Stimulated activated naive B cell treated with anti-CD40 and anti-IgM and Interleukin-4, amounts not matched to agents 10 μg/mL and 1 μg/mL and 100 μg/mL, for 72 hours (primary cell): ENCODE data around the gene CCS.

Experiments used
- ATAC-seq, 2 donors: fragments of 150-1000 bp; cut with Tn5 transposase; replicated peaks; 2 replicates each; pipeline ENCODE4 v1.10.0; 2021; ENCODE audit warnings: moderate library complexity in 1 of 2
- DNase-seq: peaks from one replicate; pipeline ENCODE4 v3.0.0; 2021
- H3K27ac Mint-ChIP-seq: one replicate; pipeline ENCODE4 v1.8.0; 2022; ENCODE audit warnings: mild to moderate bottlenecking, mixed read lengths
- H3K27me3 Mint-ChIP-seq, 2 donors: one replicate each; pipeline ENCODE4 v1.8.0; 2022; ENCODE audit warnings: mixed read lengths in 2 of 2
- H3K36me3 Mint-ChIP-seq, 2 donors: one replicate each; pipeline ENCODE4 v1.8.0; 2022; ENCODE audit warnings: mixed read lengths in 2 of 2, mild to moderate bottlenecking in 1 of 2
- H3K4me1 Mint-ChIP-seq, 2 donors: one replicate each; pipeline ENCODE4 v1.8.0; 2022; ENCODE audit warnings: mixed read lengths in 2 of 2, mild to moderate bottlenecking in 1 of 2
- H3K4me3 Mint-ChIP-seq, 2 donors: one replicate each; pipeline ENCODE4 v1.8.0; 2022; ENCODE audit warnings: mild to moderate bottlenecking in 2 of 2, mixed read lengths in 2 of 2, moderate library complexity in 1 of 2
- H3K9me3 Mint-ChIP-seq, 2 donors: one replicate each; pipeline ENCODE4 v1.8.0; 2022; ENCODE audit warnings: mixed read lengths in 2 of 2, mild to moderate bottlenecking in 1 of 2

The CCS gene

DNA sequence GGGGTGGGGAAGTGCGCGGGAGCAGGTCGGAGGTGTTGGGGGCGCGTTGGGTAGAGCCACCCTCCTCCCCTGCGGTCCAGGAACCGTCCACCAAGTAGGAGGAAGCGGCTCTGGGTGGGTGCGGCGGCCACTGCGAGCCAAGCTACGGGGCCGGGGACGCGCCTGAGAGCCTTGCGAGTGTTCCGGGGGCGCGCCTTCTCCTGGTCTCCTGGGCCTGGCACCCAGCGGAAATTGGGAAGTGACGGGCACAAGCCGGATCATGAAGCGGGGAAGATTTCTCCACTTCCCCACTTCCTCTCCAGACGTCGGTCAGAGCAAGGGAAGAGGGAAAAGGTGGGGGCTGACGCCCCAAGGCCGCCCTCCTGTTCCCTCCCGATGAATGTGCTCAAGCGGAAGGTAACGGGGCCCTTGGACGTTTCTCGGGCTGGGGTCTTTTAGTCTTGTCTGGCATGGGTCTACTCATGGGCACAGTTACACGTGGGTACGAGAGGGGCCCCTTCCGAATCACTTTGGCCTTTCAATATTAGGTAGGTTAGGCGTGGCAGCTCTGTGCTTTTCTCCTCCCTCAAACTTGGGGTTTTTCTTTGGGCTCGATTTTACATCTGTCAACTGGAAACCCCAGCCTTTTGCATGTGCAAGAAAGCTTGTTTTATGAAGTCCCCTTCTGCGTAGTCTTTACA, 24.3 kb downstream of the CCS start:
- Mint-ChIP-seq H3K9me3 (no peaks in the 10 kb centered on the region), H3K36me3 (peaks cover 34 to 51% of the 10 kb centered on the region in 2 donors), H3K4me1 (peaks cover 24 to 56% of the 10 kb centered on the region in 2 donors), H3K4me3 (peak overlapping the region; percentile 89 to 96), H3K27me3 (no peaks in the 10 kb centered on the region), H3K27ac (peak overlapping the region; percentile 99)
- ATAC-seq (no peak), DNase-seq (no peak)

DNA sequence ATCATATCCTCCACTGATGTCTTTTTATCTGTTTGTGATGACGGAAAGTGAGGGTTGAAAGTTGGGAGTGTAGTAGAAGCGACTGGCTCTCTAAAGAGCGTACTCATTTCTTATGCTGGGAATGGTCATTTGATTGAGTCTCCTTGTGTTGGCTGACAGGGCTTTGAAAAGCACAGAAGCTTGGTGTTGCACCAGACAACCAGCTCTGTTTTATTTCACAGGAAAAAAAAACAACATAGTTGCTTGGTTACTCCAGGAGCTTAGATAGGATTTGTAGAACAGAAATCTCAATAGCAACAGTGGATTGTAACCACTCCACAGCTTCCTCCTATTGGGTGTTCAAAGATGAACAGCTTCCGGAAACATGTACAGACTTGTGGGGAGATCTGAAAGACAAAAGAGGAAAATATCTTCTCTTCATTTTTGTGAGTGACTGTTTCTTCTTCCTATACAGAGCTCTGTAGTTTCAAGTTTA, 26.1 kb downstream of the CCS start:
- ATAC-seq (no peak), DNase-seq (no peak)
- H3K27me3 Mint-ChIP-seq, result no peaks in the 10 kb centered on the region
- H3K4me1 Mint-ChIP-seq, result peaks cover 34 to 66% of the 10 kb centered on the region in 2 donors
- H3K9me3 Mint-ChIP-seq, result no peaks in the 10 kb centered on the region
- H3K36me3 Mint-ChIP-seq, result peaks cover 47 to 67% of the 10 kb centered on the region in 2 donors
- H3K4me3 Mint-ChIP-seq, result peak overlapping the region; percentile 89 to 96
- H3K27ac Mint-ChIP-seq, result peak overlapping the region; percentile 99

DNA sequence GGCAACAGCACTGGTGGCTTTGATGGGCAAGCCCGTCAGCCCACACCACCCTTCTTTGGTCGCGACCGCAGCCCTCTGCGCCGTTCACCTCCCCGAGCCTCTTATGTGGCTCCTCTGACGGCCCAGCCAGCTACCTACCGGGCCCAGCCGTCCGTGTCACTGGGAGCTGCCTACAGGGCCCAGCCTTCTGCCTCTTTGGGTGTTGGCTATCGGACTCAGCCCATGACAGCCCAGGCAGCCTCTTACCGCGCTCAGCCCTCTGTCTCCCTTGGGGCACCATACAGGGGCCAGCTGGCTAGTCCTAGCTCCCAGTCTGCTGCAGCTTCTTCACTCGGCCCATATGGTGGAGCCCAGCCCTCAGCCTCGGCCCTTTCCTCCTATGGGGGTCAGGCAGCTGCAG, 31.5 kb downstream of the CCS start:
- Mint-ChIP-seq H3K4me3 (no peak overlapping the region), H3K27ac (no peak overlapping the region), H3K36me3 (peaks cover 39 to 76% of the 10 kb centered on the region in 2 donors), H3K27me3 (no peaks in the 10 kb centered on the region), H3K9me3 (no peaks in the 10 kb centered on the region), H3K4me1 (peaks cover 37 to 76% of the 10 kb centered on the region in 2 donors)
- DNase-seq (no peak), ATAC-seq (no peak)

DNA sequence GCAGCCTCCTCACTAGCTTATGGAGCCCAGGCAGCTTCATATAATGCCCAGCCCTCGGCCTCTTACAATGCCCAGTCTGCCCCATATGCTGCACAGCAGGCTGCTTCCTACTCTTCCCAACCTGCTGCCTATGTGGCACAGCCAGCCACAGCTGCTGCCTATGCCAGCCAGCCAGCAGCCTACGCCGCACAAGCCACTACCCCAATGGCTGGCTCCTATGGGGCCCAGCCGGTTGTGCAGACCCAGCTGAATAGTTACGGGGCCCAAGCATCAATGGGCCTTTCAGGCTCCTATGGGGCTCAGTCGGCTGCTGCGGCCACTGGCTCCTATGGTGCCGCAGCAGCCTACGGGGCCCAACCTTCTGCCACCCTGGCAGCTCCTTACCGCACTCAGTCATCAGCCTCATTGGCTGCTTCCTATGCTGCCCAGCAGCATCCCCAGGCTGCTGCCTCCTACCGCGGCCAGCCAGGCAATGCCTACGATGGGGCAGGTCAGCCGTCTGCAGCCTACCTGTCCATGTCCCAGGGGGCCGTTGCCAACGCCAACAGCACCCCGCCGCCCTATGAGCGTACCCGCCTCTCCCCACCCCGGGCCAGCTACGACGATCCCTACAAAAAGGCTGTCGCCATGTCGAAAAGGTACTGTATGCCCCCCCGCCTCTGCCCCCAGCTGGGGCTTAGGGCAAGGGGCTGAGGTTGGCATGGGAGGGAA, 32.2 kb downstream of the CCS start:
- ATAC-seq (no peak), DNase-seq (no peak)
- H3K27ac Mint-ChIP-seq, result no peak overlapping the region
- H3K4me1 Mint-ChIP-seq, result peaks cover 37 to 76% of the 10 kb centered on the region in 2 donors
- H3K36me3 Mint-ChIP-seq, result peaks cover 43 to 78% of the 10 kb centered on the region in 2 donors
- H3K27me3 Mint-ChIP-seq, result no peaks in the 10 kb centered on the region
- no peak overlapping the region for H3K4me3 Mint-ChIP-seq
- H3K9me3 Mint-ChIP-seq, result no peaks in the 10 kb centered on the region

DNA sequence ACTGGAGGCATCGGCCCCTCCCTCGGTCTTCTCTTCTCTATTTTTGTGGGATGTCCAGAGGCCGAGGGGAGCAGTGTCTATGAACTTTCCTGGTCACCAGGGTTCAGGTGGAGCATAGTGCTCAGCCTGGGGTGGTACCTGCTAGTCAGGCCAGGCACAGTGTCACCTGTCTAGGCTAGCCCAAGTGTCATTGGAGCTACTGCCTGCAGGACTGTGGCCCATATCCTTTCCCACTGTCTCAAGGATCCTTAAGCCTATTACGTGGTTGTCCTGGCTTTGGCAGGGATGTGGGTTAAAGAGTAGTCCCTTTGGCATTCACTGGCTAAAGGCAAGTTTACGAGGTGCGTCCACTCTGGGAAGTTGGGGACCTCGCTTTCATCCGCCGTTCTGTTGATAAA, 32.8 kb downstream of the CCS start:
- ATAC-seq, result no peak
- Mint-ChIP-seq H3K4me1 (peaks cover 37 to 78% of the 10 kb centered on the region in 2 donors), H3K9me3 (no peaks in the 10 kb centered on the region), H3K27me3 (no peaks in the 10 kb centered on the region), H3K27ac (no peak overlapping the region), H3K36me3 (peaks cover 46 to 78% of the 10 kb centered on the region in 2 donors), H3K4me3 (no peak overlapping the region)
- no peak for DNase-seq

DNA sequence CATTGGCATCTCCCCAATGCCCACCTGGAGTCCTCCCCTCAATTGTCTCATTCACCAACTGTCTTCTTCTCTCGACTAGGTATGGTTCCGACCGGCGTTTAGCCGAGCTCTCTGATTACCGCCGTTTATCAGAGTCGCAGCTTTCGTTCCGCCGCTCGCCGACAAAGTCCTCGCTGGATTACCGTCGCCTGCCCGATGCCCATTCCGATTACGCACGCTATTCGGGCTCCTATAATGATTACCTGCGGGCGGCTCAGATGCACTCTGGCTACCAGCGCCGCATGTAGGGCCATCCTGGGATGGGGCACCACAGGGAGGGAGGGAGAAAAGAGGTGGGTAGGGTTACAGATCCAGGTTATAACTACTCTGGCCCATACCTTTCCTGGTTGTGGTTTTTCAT, 33.4 kb downstream of the CCS start:
- Mint-ChIP-seq H3K9me3 (no peaks in the 10 kb centered on the region), H3K4me3 (no peak overlapping the region), H3K27me3 (no peaks in the 10 kb centered on the region), H3K4me1 (peaks cover 37 to 80% of the 10 kb centered on the region in 2 donors), H3K36me3 (peaks cover 48 to 80% of the 10 kb centered on the region in 2 donors), H3K27ac (peak overlapping the region; percentile 59)
- DNase-seq (no peak), ATAC-seq (no peak)

DNA sequence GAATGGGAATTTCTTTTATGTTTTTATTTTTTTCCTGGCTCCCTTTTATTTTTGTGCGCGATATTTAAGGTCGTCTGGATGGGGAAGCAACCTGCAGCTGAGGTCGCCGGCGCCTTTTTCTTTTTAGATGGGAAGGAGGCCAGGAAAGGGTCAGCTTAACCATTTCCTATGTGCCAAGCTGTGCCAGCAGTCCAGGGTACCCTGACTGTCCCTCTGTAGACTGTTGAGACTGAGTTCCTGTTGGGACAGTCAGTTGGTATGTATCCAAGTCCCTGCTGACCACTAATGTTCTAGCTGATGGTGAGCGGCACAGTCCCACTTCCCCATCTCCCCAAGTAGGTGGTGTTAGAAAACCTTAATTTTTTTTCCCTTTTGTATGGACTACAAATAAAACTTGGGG, 33.9 kb downstream of the CCS start:
- Mint-ChIP-seq H3K4me1 (peaks cover 37 to 81% of the 10 kb centered on the region in 2 donors), H3K36me3 (peaks cover 51 to 81% of the 10 kb centered on the region in 2 donors), H3K27ac (peak overlapping the region; percentile 37)

DNA sequence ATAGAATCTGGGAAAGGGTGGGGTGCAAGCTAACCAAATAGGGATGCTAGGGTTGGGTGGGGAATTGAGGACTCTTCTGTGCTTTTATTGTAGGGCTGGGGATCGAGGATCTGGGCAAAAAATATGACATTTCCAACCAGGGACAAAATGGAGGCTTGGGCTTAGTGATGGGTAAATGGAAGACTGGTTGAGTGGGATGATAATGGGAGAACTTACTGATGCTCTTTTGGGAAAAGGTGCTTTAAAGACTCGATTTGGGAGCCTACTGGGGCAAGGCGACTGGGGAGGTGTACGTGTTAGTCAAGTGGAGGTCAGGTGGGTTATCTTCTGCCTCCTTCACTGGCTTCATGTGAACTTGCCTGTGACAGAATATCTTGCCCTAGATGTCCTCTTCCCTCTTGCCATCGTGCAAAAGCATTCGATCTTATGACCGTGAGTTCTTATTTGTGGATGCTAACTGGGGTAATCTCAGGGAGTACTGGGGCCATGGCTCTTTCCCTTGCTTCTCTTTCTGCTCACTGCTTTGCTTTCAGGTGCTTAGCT, 35.1 kb downstream of the CCS start:
- Mint-ChIP-seq H3K4me1 (peaks cover 34 to 75% of the 10 kb centered on the region in 2 donors), H3K36me3 (peaks cover 49 to 77% of the 10 kb centered on the region in 2 donors), H3K9me3 (no peaks in the 10 kb centered on the region), H3K27ac (peak overlapping the region; percentile 37), H3K27me3 (no peaks in the 10 kb centered on the region), H3K4me3 (no peak overlapping the region)
- DNase-seq (no peak), ATAC-seq (no peak)

More for the DNA sequence above, 33.9 kb downstream of the CCS start:
- no peaks in the 10 kb centered on the region for H3K27me3 Mint-ChIP-seq
- no peak for ATAC-seq
- no peak for DNase-seq
- H3K4me3 Mint-ChIP-seq, result no peak overlapping the region
- H3K9me3 Mint-ChIP-seq, result no peaks in the 10 kb centered on the region

DNA sequence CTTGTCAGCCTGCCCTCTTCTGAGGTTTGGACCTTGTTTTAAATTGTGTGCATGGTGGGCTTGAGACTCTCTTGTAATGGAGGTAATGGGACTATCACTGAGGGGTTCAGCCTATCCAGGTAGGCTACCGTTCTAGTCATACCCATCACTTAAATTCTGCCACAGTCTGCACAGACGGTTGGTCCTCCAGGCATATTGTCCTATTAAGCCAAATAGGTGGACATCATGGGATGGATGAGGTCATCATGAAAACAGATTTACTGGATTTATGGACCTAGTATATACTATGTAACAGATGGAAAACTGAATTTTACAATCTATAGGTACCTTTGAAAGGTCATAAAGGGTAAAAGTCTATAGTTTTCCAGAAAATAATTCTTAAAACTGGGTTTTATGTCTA, 36.4 kb downstream of the CCS start:
- Mint-ChIP-seq H3K4me1 (peaks cover 24 to 67% of the 10 kb centered on the region in 2 donors), H3K27ac (peak overlapping the region; percentile 65), H3K4me3 (no peak overlapping the region), H3K36me3 (peaks cover 42 to 69% of the 10 kb centered on the region in 2 donors), H3K27me3 (no peaks in the 10 kb centered on the region), H3K9me3 (no peaks in the 10 kb centered on the region)
- ATAC-seq (no peak), DNase-seq (no peak)

DNA sequence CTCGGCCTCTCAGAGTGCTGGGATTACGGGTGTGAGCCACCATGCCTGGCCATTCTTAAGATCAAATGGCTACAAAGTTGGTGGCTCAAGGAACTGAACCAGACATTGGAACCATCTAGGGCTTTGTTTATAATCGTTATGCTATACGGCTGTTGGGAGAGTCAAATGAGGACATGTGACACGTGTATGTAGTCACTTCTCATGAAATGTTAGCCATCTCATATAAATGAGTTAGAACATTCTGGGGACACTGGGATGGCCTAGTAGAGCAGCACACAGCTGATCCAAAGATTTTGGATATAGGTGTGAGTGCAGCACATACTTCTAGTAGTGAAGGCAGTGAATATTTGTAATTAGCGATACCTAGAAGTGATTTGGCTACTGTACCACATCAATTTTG, 38.9 kb downstream of the CCS start:
- Mint-ChIP-seq H3K9me3 (peaks cover 2 to 4% of the 10 kb centered on the region in 2 donors), H3K4me1 (peaks cover 26 to 59% of the 10 kb centered on the region in 2 donors), H3K4me3 (no peak overlapping the region), H3K36me3 (peaks cover 38 to 53% of the 10 kb centered on the region in 2 donors), H3K27me3 (no peaks in the 10 kb centered on the region), H3K27ac (peak overlapping the region; percentile 60)
- ATAC-seq (no peak), DNase-seq (no peak)

DNA sequence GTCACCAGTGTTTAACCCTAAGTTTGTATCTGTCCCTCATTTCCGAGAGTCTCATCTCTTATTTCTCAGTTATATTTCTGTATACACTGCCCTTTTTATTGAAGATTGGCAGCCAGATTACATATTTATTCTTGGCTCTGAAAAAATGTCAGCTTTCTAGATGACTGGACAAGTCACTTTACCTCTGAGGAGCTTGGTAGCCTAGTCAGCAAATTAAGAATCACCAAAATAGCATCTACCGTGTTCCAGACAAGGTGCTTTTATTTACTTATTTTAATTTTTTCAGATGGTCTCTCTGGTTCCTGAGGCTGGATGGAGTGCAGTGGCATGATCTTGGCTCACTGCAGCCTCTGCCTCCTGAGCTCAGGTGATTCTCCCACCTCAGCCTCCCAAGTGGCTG, 40.0 kb downstream of the CCS start:
- DNase-seq (no peak), ATAC-seq (no peak)
- Mint-ChIP-seq H3K4me1 (peaks cover 29 to 60% of the 10 kb centered on the region in 2 donors), H3K9me3 (peaks cover 2 to 4% of the 10 kb centered on the region in 2 donors), H3K36me3 (peaks cover 37 to 53% of the 10 kb centered on the region in 2 donors), H3K27me3 (no peaks in the 10 kb centered on the region), H3K4me3 (no peak overlapping the region), H3K27ac (no peak overlapping the region)

DNA sequence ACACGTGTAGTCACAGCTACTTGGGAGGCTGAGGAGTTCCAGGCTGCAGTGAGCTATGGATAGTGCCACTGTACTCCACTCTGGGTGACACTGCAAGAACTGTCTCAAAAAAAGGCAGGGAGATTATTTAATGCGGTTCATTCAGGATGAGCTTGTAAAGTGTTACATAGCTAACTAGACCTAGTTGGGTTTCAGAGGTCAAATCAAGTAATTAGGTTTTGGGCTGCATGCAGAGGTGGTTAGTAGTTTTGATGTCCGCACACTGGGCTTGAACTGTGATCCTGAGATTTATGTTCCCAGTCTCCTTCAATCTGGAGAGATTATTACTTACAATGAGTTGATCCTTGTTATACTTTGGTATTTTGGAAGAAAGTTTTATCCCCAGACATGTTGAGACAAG, 43.4 kb downstream of the CCS start:
- H3K4me3 Mint-ChIP-seq, result no peak overlapping the region
- no peaks in the 10 kb centered on the region for H3K27me3 Mint-ChIP-seq
- ATAC-seq (no peak), DNase-seq (no peak)
- H3K4me1 Mint-ChIP-seq, result peaks cover 29 to 66% of the 10 kb centered on the region in 2 donors
- no peak overlapping the region for H3K27ac Mint-ChIP-seq
- peaks cover 41 to 58% of the 10 kb centered on the region in 2 donors for H3K36me3 Mint-ChIP-seq
- peaks cover 2 to 4% of the 10 kb centered on the region in 2 donors for H3K9me3 Mint-ChIP-seq

DNA sequence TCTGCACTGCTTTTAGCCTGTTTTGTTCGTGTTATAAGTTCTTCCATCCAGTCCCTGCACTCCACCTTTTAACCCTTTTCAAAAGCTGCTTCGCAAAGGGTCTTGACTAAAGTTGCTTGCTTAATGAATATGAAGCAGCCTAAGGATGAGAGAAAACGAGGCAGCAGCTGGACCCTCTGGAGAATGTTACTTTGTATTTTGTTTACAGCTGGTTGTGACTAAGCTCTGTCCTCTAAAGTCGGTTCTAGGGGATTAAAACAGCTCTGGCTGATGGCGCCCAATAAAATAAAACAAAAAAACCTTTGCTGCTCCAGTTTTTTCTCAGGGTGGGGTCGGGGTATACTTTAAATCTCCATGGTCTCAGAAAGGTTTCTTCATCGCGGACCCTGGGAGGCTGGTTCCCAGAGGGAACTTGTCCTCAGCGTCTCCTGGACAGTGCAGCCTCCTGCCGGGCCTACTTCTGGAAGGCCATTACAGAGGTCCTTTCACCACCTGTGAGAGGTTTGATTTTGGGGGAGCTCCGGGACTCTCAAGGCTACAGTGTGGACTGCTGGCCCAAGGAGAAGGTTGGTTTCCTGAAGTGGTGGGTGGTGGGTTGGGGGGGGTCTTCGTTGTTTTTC, 44.7 kb downstream of the CCS start:
- ATAC-seq (peak in 1 of 2 donors; percentile 0), DNase-seq (no peak)
- peaks cover 36 to 68% of the 10 kb centered on the region in 2 donors for H3K4me1 Mint-ChIP-seq
- H3K36me3 Mint-ChIP-seq, result peaks cover 40 to 57% of the 10 kb centered on the region in 2 donors
- no peaks in the 10 kb centered on the region for H3K27me3 Mint-ChIP-seq
- peak overlapping the region; percentile 99 for H3K27ac Mint-ChIP-seq
- H3K4me3 Mint-ChIP-seq, result peak overlapping the region; percentile 96 to 98
- peaks cover 2 to 4% of the 10 kb centered on the region in 2 donors for H3K9me3 Mint-ChIP-seq
